GM21390 (cell line): ENCODE data around the gene DCLRE1C.
A peak's percentile ranks its signal among the peaks of the same experiment; 100 is the strongest.
"Not testable (repeated sequence)": the region's sequence is repeated elsewhere in the genome, so short reads cannot be mapped to it uniquely, and the experiment has no call there.

Source experiments
- ATAC-seq: cut with Tn5 transposase; IDR thresholded peaks from one replicate; pipeline ENCODE4 v1.9.1; 2021; ENCODE audit not compliant: unreplicated experiment

DCLRE1C gene

DNA sequence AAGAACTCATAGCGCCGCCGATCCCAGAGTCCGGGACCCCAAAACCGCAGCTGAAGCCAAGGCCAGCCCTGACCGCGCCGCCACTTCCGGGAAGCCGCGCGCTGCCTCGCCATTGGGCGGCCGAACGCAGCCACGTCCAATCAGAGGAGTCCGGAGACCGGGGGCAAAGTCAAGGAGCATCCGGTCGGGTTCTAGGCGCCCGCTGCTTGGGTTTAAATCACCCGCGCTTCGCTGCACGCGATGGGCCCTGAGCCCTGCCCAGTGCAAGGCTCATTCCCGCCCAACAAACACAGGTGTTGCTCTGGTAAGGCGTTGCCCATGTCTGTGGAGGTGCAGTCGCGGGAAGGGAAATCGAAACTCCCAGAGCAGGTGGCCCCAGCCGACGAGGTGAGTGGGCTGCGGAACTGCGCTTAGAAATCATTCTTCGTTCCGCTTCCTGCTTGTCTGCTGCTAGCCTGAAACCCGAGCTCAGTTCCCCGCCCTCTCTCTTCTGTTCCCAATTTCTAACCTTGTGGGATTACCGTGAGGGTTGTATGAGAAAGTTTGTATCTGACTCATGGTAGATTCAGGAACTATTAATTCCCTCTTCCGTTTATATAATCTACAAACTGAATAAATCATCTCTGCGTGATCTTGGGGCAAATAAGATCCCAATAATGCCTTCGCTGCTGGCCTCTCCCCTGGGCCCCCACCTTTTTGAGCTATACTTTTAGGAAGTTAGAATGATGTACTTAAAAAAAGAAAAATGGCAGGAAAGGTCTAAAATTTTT, at the start of gene DCLRE1C:
DCLRE1C (minus strand) TSS at position 96 of the 770 bp plus-strand sequence; CDS start at position 10, 86 bp downstream.
- ATAC-seq = peak; percentile 82

DNA sequence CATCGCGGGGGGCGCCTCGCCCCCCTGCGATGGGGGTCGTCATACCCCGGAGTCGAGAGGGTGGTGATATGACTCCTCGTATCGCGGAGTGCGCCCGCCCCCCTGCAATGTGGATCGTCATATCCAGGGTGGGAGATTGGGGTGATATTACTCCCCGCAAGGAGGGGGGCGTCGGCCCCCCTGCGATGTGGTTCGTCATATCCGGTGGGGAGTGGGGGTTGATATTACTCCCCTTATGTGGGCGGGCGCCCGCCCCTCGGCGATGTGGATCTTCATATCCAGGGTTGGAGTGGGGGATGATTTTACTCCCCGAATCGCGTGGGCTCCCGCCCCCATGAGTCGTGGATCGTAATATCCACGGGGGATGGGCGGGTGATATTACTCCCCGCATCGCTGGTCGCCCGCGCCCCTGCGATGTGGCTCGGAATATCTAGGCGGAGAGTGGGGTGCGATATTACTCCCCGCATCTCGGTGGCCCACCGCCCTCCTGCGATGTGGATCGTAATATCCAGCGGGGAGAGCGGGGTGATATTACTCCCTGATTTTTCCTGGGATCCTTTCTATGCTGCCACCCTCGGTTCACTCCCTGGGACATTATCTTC, 42.2 kb upstream of the DCLRE1C start:
- no peak for ATAC-seq

DNA sequence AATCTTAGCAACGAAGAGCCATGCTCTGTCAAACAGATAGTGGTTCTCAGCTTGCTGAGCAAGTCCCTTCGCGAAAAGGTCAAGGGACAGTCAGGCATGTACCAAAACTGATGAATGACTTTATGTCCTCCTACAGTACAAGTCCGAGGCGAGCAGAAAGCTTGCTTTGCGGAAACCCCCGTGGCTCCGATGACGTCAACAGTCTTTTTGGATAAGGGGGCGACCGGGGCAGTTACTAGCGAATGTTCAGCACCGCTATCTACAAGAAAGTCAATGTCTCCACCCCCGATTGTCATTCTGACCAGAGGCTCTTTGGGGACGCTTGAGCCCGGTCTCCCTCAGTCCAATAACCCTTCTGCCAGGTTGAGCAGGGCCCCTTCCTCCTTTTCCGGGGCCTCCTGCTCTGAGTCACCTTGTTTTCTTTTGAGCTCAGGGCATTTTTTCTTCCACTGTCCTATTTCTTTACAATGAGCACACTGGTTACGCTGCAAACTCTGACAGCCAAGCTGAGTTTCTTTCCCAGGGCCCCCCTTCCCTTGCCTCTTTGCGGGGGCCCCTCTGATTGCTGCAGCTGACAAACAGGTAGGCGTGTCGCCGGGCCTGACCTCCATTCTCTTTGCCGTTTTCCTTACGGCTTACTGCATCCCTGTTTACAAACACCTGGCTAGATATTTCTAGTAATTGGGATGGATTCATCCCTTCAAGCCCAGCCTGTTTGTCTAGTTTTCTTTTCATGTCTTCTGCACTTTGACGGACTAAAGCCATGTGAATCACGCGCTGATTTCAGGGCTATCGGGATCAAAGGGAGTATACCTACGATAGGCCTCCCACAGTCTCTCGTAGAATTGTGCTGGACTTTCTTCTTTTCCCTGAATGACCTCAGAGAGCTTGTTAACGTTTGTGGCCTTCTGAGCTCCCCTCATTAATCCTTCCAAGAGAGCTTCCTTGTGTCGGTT, 39.9 kb upstream of the DCLRE1C start:
- not testable (repeated sequence) for ATAC-seq

DNA sequence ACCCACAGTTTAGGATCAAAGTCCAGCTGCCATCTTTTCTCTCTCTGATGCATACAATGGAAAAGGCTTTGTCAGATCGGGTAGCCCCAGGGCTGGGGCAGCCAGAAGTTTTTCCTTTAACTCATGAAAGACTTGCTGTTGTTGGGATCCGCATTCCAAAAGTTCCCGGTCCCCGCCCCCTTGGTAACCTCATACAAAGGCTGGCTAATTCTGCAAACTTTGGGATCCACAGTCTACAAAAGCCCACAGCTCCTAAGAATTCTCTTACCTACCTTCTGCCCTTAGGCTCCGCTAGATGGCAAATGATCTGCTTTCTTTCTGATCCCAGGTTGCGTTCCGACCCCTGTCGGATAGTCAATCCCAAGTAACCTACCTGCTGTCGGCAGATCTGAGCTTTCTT, 38.4 kb upstream of the DCLRE1C start:
- not testable (repeated sequence) for ATAC-seq

DNA sequence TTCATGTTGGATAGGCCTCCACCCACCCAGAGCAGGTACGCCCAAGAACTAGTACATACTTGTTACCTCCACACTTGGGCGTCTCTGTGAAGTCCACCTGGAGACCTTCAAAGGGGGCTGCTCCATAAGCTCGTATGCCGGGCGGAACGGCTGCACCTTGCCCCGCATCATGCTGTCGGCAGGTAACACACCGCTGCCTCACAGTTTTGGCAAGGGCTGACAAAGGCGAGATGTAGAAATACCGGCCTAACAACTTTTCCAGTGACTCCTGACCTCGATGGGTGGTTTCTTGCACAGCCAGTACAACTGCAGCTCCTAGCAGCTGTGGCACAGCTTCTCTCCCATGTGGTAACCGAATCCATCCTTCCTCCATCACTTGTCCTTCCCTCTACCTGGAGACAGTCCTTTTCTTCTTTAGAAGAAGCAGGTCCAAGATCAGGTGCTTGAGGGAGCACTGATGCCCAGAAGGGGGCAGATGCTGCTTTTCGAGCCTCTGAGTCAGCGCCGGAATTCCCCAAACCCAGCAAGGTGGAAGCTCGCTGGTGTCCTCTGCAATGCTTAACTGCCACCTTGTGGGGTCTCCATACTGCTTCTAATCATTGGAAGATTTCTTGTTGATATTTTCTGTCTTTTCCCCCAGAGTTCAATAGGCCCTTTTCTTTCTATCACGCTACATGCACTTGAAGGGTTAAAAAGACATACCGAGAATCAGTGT, 37.3 kb upstream of the DCLRE1C start:
- ATAC-seq = not testable (repeated sequence)

DNA sequence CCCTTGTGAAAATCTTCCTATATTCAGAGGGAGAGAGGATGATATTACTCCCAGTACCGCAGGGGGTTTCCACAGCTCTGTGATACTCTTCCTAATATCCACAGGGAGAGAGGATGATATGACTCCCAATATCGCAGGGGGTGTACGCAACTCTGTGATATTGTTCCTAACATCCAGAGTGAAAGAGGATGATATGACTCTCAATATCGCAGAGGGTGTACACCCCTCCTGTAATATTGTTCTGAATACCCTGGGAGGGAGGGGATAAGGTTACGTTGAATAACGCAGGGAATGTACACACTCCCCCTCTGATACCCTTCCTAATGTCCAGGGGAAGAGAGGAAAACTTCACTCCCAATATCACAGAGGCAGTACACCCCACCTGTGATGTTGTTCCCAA, 35.7 kb upstream of the DCLRE1C start:
- ATAC-seq = not testable (repeated sequence)

DNA sequence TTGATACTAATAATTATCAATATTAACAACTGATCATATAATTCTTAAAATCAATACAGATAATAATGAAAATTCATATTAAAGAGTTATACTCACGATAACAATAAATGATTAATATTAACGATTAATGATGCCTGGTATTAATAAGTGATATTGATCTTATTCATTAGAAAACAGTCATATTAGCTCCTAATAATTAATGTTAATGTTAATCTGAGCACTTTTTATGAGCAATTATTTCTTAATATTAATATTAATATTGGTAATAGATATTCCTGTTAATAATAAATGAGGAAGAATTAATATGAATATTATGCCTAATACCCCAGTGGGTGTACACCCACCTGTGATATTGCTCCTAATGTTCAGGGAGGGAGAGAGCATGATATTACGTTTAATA, 28.8 kb upstream of the DCLRE1C start:
- no peak for ATAC-seq

DNA sequence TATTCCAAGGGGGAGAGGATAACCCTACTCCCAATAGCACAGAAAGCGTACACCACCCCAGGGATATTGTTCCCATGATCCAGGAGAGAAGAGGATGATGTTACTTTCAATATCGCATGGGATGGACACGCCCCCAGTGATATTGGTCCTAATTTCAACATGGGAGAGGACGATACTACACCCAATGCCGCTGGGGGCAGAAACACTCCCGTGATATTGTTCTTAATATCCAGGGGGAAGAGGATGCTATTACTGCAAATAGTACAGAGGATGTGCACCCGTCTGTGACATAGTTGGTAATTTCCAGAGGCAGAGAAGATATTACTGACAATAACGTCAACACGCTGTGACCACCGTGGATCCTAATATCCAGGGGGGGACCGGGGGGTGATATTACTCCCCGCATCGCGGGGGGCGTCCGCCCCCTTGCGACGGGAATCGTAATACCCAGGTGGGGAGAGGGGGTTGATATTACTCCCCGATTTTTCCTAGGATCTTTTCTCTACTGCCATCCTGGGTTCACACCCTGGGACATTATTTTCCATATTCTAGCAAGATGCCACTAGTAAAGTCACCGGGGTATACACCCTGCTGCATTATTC, 21.9 kb upstream of the DCLRE1C start:
- no peak for ATAC-seq

DNA sequence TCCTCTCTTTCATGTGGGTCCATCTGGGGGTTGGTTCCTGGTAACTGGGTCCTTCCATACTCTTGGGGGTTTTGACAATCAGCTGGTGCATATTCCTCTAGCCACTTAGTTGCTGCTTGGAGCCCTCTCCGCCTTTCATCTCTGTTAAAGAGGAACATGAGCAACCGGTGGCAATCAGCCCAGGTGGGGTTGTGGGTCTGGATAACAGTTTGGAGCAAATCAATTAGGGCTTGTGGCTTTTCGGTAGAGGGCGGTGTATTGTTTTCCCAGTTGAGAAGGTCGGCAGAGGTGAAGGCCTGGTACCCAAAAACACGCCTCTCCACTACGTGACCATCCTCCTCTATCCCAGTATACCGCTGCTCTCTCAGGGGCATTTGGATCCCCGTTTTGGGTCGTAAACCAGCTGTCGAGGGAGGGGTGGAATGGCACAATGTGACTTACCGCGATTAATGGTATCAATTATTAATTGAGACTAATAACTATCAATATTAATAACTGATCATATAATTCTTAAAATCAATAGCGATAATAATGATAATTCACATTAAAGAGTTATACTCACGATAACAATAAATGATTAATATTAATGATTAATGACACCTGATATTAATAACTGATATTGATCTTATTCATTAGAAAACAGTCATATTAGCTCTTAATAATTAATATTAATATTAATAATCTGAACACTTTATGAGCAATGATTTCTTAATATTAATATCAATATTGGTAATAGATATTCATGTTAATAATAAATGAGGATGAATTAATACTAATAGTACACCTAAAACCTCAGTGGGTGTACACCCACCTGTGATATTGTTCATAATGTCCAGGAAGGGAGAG, 20.5 kb upstream of the DCLRE1C start:
- not testable (repeated sequence) for ATAC-seq

DNA sequence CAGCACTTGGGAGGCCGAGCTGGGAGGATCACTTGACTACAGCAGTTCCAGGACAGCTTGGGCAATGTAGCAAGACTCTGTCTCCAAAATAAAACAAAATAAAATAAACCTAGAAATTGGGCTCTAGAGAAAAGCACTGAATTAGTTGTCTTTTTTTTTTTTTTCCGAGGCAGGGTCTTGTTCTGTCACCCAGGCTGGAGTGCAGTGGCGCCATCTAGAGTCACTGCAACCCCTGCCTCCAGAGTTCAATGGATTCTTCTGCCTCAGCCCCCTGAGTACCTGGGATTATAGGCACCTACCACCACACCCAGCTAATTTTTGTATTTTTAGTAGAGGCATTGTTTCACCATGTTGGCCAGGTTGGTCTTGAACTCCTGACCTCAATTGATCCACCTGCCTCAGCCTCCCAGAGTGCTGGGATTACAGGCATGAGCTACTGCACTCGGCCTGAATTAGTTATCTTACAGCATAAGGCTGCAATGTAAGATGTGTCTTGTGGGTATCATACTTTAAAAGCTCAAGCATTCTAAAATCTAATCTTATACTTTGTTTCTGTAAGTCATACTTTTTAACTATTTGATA, 18.1 kb upstream of the DCLRE1C start:
- ATAC-seq = no peak

DNA sequence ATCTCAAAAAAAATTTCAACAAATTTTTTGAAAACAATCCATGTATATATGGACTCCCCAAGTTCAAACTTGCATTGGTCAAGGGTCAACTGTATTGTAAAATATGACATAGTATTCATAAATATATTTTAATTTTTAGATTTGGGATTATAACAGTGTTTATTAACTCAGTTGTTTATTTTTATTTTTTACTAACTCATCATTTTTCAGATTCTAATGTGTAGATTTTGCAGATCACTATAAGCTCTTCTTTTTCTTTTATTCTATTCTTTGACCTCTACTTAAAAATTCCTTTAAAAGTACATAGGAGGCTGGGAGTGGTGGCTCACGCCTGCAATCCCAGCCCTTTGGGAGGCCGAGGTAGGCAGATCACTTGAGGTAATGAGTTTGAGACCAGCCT, 14.0 kb upstream of the DCLRE1C start:
- ATAC-seq = no peak

DNA sequence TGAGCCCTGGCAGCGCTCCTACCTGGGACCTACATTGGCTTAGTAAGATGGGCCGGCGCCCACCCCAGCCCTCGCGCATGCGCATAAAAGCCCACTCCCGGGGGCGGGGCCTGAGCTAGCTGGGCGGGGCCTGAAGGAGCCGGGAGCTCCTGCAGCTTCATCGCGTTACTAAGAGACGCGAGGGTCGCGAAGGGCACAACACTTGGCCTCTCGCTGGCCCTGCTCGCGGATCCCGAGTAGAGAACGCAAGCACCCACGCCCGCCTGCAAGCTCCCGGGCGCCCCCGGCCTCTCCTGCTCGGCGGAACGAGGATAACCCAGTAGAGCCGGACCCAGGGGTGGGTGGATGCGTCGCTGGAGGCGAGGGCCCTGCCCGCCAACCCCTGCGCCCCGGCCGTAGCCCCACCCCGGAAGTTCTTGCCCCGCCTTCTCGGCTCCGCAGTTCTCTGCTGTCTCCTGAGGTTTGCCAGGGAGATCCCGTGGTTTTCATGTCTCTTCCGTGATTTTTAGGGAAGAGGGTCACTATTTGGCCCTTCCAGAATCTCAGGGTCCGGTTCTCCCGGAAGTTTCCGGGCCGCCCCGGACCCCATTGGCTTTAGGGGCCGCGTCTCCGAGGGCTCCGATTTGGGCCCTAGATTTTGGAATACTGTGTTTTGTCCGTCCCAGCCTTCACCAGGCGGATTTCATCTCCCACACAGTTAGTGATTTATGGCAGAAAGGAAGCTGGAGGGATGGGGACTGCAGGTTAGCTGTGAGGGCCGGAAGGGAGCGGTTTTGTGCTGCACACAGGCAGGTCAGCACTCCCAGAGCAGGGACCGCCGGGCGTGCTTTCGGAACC, 5.5 kb upstream of the DCLRE1C start, which contains the start of gene MEIG1:
MEIG1 (plus strand) TSS at position 168 of the 837 bp plus-strand sequence. CDS start 7,081 bp downstream, outside the sequence.
- peak; percentile 81 for ATAC-seq

DNA sequence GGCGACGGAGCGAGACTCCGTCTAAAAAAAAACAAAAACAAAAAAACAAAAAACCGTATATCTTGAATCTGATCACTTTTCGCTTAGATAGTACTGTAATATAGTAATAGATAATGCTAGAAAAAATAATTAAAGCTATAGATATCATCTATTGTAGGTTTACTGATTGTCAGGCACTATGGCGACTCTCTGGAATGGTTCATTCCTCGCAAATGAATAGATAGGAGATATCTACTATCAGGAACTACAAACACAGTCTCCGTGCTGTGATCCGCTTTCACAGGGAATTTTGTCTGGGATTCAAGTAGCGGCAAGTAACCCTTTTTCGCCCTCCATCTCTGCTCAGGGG, 5.0 kb upstream of the DCLRE1C start:
- no peak for ATAC-seq

DNA sequence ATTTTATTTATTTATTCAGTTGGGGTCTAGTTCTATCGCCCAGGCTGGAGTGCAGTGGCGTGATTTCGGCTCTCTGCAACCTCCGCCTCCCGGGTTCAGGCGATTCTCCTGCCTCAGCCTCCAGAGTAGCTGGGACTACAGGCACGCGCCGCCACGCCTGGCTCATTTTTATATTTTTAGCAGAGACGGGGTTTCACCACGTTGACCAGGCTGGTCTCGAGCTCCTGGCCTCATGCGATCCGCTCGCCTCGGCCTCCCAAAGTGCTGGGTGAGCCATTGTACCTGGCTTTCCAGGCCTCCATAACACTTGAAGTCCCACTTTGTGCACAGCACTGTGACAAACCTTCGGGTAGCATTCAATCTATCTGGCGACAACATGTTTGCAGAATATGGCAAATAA, 1.0 kb upstream of the DCLRE1C start:
- ATAC-seq = no peak

DNA sequence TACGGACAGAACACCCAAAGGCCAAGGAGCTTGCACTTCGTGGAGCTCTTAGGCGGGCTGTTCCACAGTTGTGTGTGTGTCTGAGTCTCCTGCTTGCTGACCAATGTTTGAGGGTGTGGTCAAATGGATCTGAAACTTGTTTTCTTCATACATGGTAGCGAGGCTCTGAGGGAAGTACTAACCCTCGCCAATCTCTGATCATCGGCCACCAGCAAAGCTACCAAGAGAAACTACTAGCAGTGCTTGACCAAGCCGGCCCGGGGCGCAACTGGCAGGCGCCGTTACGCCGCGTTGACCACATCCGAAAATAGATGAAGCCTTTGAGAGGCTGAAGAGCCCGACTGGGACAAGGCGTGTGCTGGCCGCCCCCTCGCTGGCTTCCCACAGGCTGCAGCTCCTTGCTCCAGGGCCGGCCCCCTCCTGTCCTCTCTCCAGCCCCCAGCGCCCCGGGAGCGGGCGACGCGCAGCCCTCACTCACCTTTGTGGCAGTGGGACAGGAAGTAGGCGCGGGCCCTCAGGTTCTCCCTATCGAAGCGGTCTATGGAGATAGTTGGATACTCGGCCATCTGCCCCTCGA, 384 bp downstream of the DCLRE1C start:
- ATAC-seq = peak; percentile 18

DNA sequence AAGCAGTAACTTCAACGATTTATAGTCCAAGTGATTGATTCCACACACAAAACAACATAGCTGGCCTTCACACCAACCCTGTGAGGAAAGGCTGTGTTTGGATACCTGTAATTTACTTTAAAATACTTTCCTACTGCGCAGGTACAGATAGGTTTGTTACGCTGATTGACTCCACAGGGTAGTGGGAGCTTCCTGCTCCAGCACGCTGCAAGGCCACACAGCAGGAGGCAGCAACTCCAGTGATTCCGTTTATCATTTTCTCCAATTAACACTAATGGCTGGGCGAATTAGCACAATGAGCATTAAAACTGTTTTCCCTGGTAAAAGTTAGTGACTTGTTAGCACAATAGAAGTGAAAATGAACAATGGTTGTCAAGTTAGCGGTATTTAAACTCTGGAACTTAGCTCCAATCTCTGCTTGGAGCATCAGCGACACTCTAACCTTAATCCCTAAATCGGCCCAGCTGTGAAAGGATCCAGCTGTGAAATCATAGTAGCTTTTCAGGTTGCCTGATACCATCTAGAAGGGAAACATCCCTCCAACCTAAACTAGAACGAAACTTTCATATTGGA, 959 bp downstream of the DCLRE1C start:
- ATAC-seq = no peak

DNA sequence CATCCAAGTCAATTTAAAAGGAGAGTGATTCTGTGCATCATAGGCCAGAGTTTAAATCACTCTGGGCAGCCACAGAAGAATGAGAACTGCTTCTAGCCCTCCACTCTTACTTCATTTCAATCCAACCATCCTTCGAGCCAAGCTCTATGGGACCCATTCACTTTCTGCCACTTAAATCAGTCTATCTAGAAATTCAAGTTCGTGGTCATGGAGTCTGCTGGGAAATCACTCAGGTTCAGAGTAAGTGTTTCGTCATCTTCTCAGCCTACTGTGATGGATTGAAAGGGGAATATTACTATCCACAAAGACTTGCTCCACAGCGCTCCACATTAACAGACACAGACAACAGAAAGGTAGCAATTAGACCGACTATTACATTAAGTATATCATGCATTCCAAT, 4.6 kb downstream of the DCLRE1C start:
- no peak for ATAC-seq

DNA sequence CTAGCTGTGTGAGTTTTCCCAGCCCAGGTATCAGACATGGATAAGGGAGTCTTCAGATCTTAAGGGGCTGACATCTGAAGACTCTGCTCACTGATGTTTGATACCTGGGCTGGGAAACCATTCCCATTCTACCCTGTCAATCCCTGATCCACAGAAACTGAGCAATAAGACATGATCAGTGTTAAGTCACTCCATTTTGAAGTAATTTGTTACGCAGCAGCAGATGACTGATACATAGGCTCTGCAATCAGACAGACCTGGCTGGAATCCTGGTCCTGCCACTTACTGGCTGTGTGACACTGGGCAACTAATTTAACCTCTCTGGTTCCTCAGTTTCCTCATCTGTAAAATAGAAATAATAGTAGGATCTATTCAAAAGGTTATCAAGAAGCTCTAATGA, 6.6 kb downstream of the DCLRE1C start:
- no peak for ATAC-seq
